Neural progenitor cell (in vitro differentiated cells): ENCODE results near the gene SSX2IP. TPM values are rescaled to one million over a fixed set of nuclear protein-coding genes. Genes with fewer than 3 reads are reported as not detected.

Experiments used
- DNase-seq: peaks from one replicate; pipeline ENCODE4 v3.0.0-alpha.2; 2016; ENCODE audit warnings: low spot score
- H2AFZ ChIP-seq: fragments of 200-600 bp; sonication (generic); replicated peaks from 2 replicates; pipeline ENCODE4 v1.6.1; 2016; ENCODE audit warnings: antibody characterized with exemption
- H3F3A ChIP-seq: fragments of 200-600 bp; sonication (generic); 2 replicates; pipeline ENCODE4 v1.6.1; 2016; ENCODE audit warnings: antibody characterized with exemption, low read depth
- H3K27ac ChIP-seq: fragments of 200-600 bp; sonication (generic); 2 replicates; pipeline ENCODE4 v1.5.1; 2016; ENCODE audit warnings: mild to moderate bottlenecking
- H3K27me3 ChIP-seq: fragments of 200-600 bp; sonication (generic); 2 replicates; pipeline ENCODE4 v1.6.1; 2016; ENCODE audit warnings: mild to moderate bottlenecking, moderate library complexity
- H3K36me3 ChIP-seq: fragments of 200-600 bp; sonication (generic); 2 replicates; pipeline ENCODE4 v1.5.1; 2016
- H3K4me1 ChIP-seq: fragments of 200-600 bp; sonication (generic); 2 replicates; pipeline ENCODE4 v1.6.1; 2016; ENCODE audit warnings: mixed run types
- H3K4me2 ChIP-seq: fragments of 200-600 bp; sonication (generic); 2 replicates; pipeline ENCODE4 v1.6.1; 2016
- H3K4me3 ChIP-seq: fragments of 200-600 bp; sonication (generic); 2 replicates; pipeline ENCODE4 v1.5.1; 2016
- H3K79me2 ChIP-seq: fragments of 200-600 bp; sonication (generic); 2 replicates; pipeline ENCODE4 v1.6.1; 2016; ENCODE audit warnings: low read depth
- H3K9ac ChIP-seq: fragments of 200-600 bp; sonication (generic); 2 replicates; pipeline ENCODE4 v1.6.1; 2016
- H3K9me3 ChIP-seq: fragments of 200-600 bp; sonication (generic); 2 replicates; pipeline ENCODE4 v1.5.1; 2016; ENCODE audit warnings: low read depth
- H4K20me1 ChIP-seq: fragments of 200-600 bp; sonication (generic); 2 replicates; pipeline ENCODE4 v1.6.1; 2016; ENCODE audit warnings: low read depth
- H3K27ac Mint-ChIP-seq: 3 replicates; pipeline ENCODE4 v1.8.0; 2021; ENCODE audit warnings: mixed read lengths
- H3K27me3 Mint-ChIP-seq: 2 replicates; pipeline ENCODE4 v1.8.0; 2022; ENCODE audit warnings: low read depth, mild to moderate bottlenecking, inconsistent platforms, moderate library complexity, mixed read lengths; ENCODE audit not compliant: insufficient read depth
- H3K36me3 Mint-ChIP-seq: 3 replicates; pipeline ENCODE4 v1.8.0; 2021; ENCODE audit warnings: mixed read lengths
- H3K4me1 Mint-ChIP-seq: 3 replicates; pipeline ENCODE4 v1.8.0; 2021; ENCODE audit warnings: mixed read lengths
- H3K4me3 Mint-ChIP-seq: 3 replicates; pipeline ENCODE4 v1.8.0; 2021; ENCODE audit warnings: mild to moderate bottlenecking, moderate library complexity, mixed read lengths
- H3K9me3 Mint-ChIP-seq: 3 replicates; pipeline ENCODE4 v1.8.0; 2020; ENCODE audit warnings: mixed read lengths
- CTCF ChIP-seq: fragments of 200-600 bp; sonication (generic); IDR thresholded peaks from 2 replicates; pipeline ENCODE4 v1.5.1; 2017; ENCODE audit warnings: antibody characterized with exemption, mild to moderate bottlenecking
- EZH2 ChIP-seq: fragments of 200-600 bp; sonication (generic); IDR thresholded peaks from 2 replicates; pipeline ENCODE4 v1.6.1; 2017; ENCODE audit warnings: antibody characterized with exemption, mild to moderate bottlenecking, moderate library complexity
- EZH2phosphoT487 ChIP-seq: fragments of 200-600 bp; sonication (generic); IDR thresholded peaks from 2 replicates; pipeline ENCODE4 v1.6.1; 2017; ENCODE audit warnings: antibody characterized with exemption
- total RNA-seq: library from RNA; depleted of rRNA; stranded (reverse); fragments of >200 nt; gene quantifications from 2 replicates; pipeline ENCODE4 v1.2.3, GENCODE V29; 2015; ENCODE audit warnings: low replicate concordance

SSX2IP gene, protein sequence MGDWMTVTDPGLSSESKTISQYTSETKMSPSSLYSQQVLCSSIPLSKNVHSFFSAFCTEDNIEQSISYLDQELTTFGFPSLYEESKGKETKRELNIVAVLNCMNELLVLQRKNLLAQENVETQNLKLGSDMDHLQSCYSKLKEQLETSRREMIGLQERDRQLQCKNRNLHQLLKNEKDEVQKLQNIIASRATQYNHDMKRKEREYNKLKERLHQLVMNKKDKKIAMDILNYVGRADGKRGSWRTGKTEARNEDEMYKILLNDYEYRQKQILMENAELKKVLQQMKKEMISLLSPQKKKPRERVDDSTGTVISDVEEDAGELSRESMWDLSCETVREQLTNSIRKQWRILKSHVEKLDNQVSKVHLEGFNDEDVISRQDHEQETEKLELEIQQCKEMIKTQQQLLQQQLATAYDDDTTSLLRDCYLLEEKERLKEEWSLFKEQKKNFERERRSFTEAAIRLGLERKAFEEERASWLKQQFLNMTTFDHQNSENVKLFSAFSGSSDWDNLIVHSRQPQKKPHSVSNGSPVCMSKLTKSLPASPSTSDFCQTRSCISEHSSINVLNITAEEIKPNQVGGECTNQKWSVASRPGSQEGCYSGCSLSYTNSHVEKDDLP
- total RNA-seq: 28.2 and 54.1 TPM in 2 replicates

GRCh38 chr1:84690397-84691121 is at the start of gene SSX2IP:
TSS of gene SSX2IP (minus strand) at chr1:84690461. CDS start at chr1:84671219, 19,242 bp downstream.
- Histone ChIP-seq H3K9me3 (no peaks in the 10 kb centered on the region), H4K20me1 (peaks cover 31% of the 10 kb centered on the region), H3F3A (peaks cover 27% of the 10 kb centered on the region), H2AFZ (peak within 1 kb of the TSS; percentile 84), H3K4me3 (peak within 1 kb of the TSS; percentile 82), H3K36me3 (no peaks in the 10 kb centered on the region), H3K4me2 (peak within 1 kb of the TSS; percentile 88), H3K9ac (peak within 1 kb of the TSS; percentile 53), H3K4me1 (peaks cover 42% of the 10 kb centered on the region), H3K79me2 (peaks cover 42% of the 10 kb centered on the region), H3K27me3 (no peaks in the 10 kb centered on the region), H3K27ac (peak within 1 kb of the TSS; percentile 95)
- TF ChIP-seq EZH2phosphoT487 (no peak), CTCF (no peak), EZH2 (no peak)
- H3K9me3 Mint-ChIP-seq: peaks cover 4% of the 10 kb centered on the region
- H3K4me1 Mint-ChIP-seq: peaks cover 21% of the 10 kb centered on the region
- no peaks in the 10 kb centered on the region for H3K36me3 Mint-ChIP-seq
- H3K4me3 Mint-ChIP-seq: peak within 1 kb of the TSS; percentile 93
- H3K27ac Mint-ChIP-seq: peak within 1 kb of the TSS; percentile 96
- peak; percentile 98 for DNase-seq
- peaks cover 2% of the 10 kb centered on the region for H3K27me3 Mint-ChIP-seq

DNA sequence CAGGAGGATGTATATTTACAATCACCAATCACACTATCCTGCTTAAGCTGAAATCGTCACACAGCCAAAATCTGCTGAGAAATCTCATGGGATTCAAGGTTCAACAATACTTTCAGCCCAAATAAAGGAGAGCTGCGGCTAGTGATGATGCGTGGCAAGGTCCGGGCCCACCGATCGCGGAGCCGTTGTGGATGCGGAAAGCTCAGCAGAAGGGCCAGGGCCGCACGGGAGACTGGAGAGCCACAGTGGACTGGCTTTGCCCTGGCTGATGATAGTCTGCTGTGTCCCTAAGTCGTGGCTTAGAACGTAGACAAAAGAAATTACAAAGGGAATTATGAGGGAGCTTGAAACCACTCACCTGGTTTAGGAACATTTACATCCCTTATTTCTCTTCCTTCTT is 48.0 kb upstream of the SSX2IP start:
- no peak overlapping the region for H3K9ac ChIP-seq
- no peak for TF ChIP-seq EZH2phosphoT487
- TF ChIP-seq EZH2: no peak
- no peak for TF ChIP-seq CTCF
- DNase-seq: no peak
- H3K4me3 Mint-ChIP-seq: no peak overlapping the region
- H3K4me3 ChIP-seq: no peak overlapping the region
- H3K4me2 ChIP-seq: no peak overlapping the region
- no peaks in the 10 kb centered on the region for H3K36me3 ChIP-seq
- H3K27me3 ChIP-seq: no peaks in the 10 kb centered on the region
- H3K4me1 Mint-ChIP-seq: peaks cover 6% of the 10 kb centered on the region
- H3K27me3 Mint-ChIP-seq: no peaks in the 10 kb centered on the region
- H3K27ac Mint-ChIP-seq: no peak overlapping the region
- H3K27ac ChIP-seq: no peak overlapping the region
- peaks cover 12% of the 10 kb centered on the region for H3K4me1 ChIP-seq
- no peaks in the 10 kb centered on the region for H3K36me3 Mint-ChIP-seq
- H3K9me3 ChIP-seq: no peaks in the 10 kb centered on the region
- peaks cover 2% of the 10 kb centered on the region for H3K9me3 Mint-ChIP-seq
- H2AFZ ChIP-seq: no peak overlapping the region
- no peaks in the 10 kb centered on the region for H3K79me2 ChIP-seq
- no peaks in the 10 kb centered on the region for H4K20me1 ChIP-seq
- peaks cover 18% of the 10 kb centered on the region for H3F3A ChIP-seq

DNA sequence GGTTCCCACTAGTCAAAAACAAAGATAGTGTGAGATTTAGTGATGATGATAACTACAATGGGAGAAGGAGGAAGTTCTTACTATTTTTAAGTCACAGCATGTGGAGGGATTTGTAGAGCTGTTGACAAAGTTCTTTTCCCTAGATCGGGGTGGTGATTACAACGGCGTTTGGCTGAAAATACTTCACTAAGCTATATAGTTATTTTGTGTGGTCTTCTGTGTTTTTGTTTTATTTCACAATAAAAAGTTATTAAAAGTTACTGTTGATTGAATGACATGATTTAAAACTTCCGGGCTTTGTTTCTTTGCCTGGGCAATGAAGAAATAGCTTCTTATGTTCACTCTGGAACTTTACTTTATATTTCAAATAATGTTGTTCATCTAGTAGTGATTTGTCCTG is 47.3 kb upstream of the SSX2IP start:
- H3K79me2 ChIP-seq: no peaks in the 10 kb centered on the region
- no peaks in the 10 kb centered on the region for H3K27me3 ChIP-seq
- peaks cover 12% of the 10 kb centered on the region for H3K4me1 ChIP-seq
- Mint-ChIP-seq H3K4me3 (no peak overlapping the region), H3K4me1 (peaks cover 6% of the 10 kb centered on the region), H3K27ac (no peak overlapping the region), H3K36me3 (no peaks in the 10 kb centered on the region), H3K27me3 (no peaks in the 10 kb centered on the region), H3K9me3 (peaks cover 2% of the 10 kb centered on the region)
- no peak overlapping the region for H3K9ac ChIP-seq
- no peak overlapping the region for H3K4me2 ChIP-seq
- H4K20me1 ChIP-seq: no peaks in the 10 kb centered on the region
- no peak for TF ChIP-seq CTCF
- no peak for TF ChIP-seq EZH2phosphoT487
- no peak for TF ChIP-seq EZH2
- no peak overlapping the region for H3K4me3 ChIP-seq
- H2AFZ ChIP-seq: no peak overlapping the region
- no peaks in the 10 kb centered on the region for H3K36me3 ChIP-seq
- no peaks in the 10 kb centered on the region for H3K9me3 ChIP-seq
- peaks cover 18% of the 10 kb centered on the region for H3F3A ChIP-seq
- no peak for DNase-seq
- H3K27ac ChIP-seq: no peak overlapping the region
